IMR-90 (cell line): ENCODE results near the gene STXBP6.

Experiments used
- CEBPB ChIP-seq: IDR thresholded peaks from 2 replicates; pipeline ENCODE4 v1.6.1; 2012; ENCODE audit warnings: low read depth, low read length, improper control_type of control experiment
- CTCF ChIP-seq: conservative IDR thresholded peaks from 2 replicates; pipeline ENCODE4 v1.5.1; 2012; ENCODE audit warnings: mild to moderate bottlenecking, low read depth, low read length, improper control_type of control experiment
- FOS ChIP-seq: fragments of 150-350 bp; IDR thresholded peaks from 2 replicates; pipeline ENCODE4 v1.6.1; 2016; ENCODE audit warnings: low read depth, low read length
- MAFK ChIP-seq: IDR thresholded peaks from 2 replicates; pipeline ENCODE4 v1.6.1; 2012; ENCODE audit warnings: low read depth, low read length, improper control_type of control experiment
- MAZ ChIP-seq: IDR thresholded peaks from 2 replicates; pipeline ENCODE4 v1.6.1; 2012; ENCODE audit warnings: low read depth, mild to moderate bottlenecking, low read length, improper control_type of control experiment, moderate library complexity, borderline replicate concordance
- MXI1 ChIP-seq: IDR thresholded peaks from 2 replicates; pipeline ENCODE4 v1.6.1; 2012; ENCODE audit warnings: low read depth, mild to moderate bottlenecking, low read length, moderate library complexity, borderline replicate concordance
- POLR2A ChIP-seq: IDR thresholded peaks from 2 replicates; pipeline ENCODE4 v1.6.1; 2012; ENCODE audit warnings: mild to moderate bottlenecking, low read depth, low read length
- RAD21 ChIP-seq: IDR thresholded peaks from 2 replicates; pipeline ENCODE4 v1.6.1; 2012; ENCODE audit warnings: low read length, improper control_type of control experiment
- RCOR1 ChIP-seq: IDR thresholded peaks from 2 replicates; pipeline ENCODE4 v1.6.1; 2012; ENCODE audit warnings: mild to moderate bottlenecking, low read length, improper control_type of control experiment; ENCODE audit not compliant: insufficient replicate concordance
- RFX5 ChIP-seq: IDR thresholded peaks from 2 replicates; pipeline ENCODE4 v1.8.0; 2012; ENCODE audit warnings: low read depth, mild to moderate bottlenecking, low read length, moderate library complexity
- SMC3 ChIP-seq: fragments of 150-350 bp; IDR thresholded peaks from 2 replicates; pipeline ENCODE4 v1.6.1; 2016; ENCODE audit warnings: low read depth, mild to moderate bottlenecking, antibody characterized with exemption, low read length, moderate library complexity
- TF ChIP-seq, protein P1 (sequence below): fragments of 150-350 bp; IDR thresholded peaks from 2 replicates; pipeline ENCODE4 v1.6.1; 2017; ENCODE audit warnings: mild to moderate bottlenecking, antibody characterized with exemption, low read length, low read depth

DNA sequence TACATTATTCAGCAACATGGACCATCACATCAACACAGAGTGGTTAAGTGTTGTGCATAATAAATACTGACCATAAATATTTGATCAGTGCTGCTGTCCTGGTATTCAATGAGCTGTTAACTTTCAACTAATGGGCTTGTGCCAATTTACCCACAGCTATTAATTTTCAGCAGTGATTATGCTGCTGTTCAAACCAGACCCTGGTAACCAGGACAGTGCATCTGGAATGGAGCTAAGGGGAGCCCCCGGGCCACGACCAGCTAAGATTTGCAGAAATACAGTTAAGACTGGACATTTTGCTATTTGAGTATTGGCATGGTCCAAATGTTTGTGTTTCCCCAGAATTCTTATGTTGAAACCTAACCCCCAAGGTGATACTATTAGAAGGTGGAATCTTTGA is 235.6 kb downstream of the STXBP6 start:
- no peak for TF ChIP-seq POLR2A
- no peak for TF ChIP-seq RAD21
- TF ChIP-seq CTCF: no peak
- no peak for TF ChIP-seq MAFK
- no peak for TF ChIP-seq RCOR1
- TF ChIP-seq CEBPB: no peak
- no peak for TF ChIP-seq FOS
- TF ChIP-seq SMC3: no peak
- no peak for TF ChIP-seq RFX5
- TF ChIP-seq MXI1: no peak
- TF ChIP-seq, protein P1, sequence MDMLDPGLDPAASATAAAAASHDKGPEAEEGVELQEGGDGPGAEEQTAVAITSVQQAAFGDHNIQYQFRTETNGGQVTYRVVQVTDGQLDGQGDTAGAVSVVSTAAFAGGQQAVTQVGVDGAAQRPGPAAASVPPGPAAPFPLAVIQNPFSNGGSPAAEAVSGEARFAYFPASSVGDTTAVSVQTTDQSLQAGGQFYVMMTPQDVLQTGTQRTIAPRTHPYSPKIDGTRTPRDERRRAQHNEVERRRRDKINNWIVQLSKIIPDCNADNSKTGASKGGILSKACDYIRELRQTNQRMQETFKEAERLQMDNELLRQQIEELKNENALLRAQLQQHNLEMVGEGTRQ: no peak
- no peak for TF ChIP-seq MAZ
